HG03135 (cell line): ENCODE results near the gene HMG20A.
"Not testable (repeated sequence)": the region's sequence is repeated elsewhere in the genome, so short reads cannot be mapped to it uniquely, and the experiment has no call there.

Experiments
- ATAC-seq: cut with Tn5 transposase; IDR thresholded peaks from one replicate; pipeline ENCODE4 v1.9.1; 2021; ENCODE audit warnings: mild to moderate bottlenecking, moderate library complexity; ENCODE audit not compliant: unreplicated experiment

The HMG20A gene

DNA sequence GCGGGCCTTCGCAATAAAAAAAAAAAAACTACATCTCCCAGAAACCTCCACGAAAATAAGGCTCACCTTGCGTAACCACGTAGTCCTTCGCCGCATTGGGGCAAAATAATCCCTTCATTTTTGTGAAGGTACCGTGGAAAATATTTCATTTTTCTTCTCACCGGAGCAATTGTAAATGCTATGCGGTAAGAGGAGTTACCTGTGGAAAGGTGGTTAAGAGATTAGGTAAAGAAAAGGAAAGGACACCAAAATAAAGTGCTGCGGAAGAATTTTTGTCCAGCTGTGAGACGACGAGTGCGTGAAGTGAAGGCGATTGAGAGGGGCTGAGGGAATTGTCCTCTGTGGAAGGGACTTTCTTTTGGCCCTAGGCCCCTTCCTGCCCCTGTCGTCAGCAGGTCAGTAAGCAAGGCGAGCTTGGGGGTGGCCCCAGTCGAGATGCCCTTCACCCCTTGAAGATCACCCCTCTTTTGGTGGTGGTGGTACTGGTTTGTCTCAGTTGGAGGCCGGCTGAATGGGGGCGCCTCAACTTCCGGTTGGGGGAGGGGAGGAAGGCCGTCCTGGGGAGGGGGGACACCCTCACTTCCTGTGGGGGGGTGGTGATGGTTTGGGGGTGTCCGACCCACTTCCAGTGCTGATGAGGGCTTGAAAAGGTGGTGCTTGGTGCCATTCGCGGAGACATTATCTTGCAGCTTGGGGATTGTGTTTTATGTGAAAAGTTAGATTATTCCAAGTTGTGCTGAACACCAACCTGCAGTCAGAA is at the start of gene HMG20A:
TSS of gene HMG20A (plus strand) at position 279 of the 760 bp plus-strand sequence. CDS start 37,520 bp downstream, outside the sequence.
- ATAC-seq: peak; percentile 46

DNA sequence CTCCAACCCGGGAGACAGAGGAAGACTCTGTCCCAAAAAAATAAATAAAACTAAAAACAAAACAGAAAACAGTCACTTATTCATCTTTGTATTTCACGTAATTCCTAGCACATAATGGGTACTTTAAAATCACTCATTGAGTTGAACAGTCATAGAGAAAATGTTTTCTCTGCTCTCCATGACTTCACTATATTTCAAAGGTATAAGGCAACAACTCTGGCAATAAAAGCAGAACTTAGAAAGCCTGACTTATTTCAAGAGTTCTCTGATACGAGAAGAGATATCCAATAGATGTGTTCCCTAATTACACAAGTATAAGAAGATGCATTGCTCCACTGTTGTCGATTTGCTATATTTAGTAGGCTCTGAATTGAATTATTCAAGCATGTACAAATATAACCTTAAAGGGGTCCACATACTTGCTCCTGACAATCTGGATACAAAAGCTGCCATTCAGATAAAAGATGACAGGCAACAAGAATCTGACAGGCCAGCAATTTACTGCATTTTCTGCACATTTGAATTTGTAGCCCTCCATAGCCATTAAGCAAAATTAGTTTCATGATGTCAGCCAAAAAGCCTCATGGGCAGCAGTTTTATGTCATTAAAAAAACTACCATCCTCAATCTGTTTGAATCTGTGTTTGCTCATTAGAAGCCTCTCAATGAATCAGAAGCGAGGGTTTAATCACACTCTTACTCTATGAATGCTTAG is 48.7 kb upstream of the HMG20A start:
- no peak for ATAC-seq

DNA sequence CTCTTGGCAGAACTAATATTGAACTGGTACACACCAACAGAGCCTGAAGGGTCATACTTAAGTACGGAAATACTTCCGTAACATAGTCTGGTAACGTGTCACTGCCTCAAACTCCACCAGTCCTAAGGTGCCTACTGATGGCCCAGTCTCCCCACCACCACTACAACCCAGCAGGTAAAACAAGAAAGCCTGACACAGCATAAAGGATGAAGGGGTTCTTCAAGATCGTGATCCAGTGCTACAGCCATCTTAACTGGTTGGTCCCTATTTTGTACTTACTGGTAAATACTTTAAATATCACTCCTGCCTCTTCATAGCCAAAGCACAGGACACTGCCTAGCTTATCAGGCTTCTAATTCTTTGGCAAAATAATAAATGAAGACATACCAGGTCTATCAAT is 47.2 kb upstream of the HMG20A start:
- no peak for ATAC-seq

DNA sequence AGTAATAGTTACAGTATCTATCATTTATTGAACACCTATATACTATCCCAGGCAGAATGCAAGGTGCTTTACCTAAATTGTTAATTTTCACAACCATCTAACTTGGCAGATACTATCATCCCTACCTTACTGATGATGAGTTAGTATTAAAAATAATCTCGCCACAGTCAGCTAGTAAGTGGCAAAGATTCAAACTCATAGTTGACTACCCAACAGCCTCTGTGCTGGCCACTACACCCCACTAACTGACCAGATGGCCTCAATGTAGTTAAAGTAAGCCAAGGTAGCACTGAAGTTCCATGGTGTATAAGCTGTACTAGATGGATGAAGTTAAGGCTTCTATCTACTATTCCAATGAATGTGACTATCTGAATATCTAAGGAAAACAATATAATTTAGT is 45.6 kb upstream of the HMG20A start:
- ATAC-seq: no peak

DNA sequence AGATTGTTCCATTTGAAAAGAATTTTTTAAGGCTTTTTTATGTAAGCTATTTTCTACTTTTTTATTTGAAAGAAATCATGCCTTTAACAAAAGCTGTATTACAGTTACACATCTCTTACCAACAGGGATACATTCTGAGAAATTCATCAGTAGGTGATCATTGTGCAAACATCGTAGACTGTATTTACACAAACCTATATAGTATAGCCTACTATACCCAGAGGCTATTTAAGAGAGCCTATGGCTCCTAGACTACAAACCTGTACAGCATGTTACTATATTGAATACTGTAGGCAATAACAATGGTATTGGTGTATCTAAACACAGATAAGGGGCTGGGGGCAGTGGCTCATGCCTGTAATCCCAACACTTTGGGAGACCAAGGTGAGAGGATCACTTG is 43.9 kb upstream of the HMG20A start:
- no peak for ATAC-seq

DNA sequence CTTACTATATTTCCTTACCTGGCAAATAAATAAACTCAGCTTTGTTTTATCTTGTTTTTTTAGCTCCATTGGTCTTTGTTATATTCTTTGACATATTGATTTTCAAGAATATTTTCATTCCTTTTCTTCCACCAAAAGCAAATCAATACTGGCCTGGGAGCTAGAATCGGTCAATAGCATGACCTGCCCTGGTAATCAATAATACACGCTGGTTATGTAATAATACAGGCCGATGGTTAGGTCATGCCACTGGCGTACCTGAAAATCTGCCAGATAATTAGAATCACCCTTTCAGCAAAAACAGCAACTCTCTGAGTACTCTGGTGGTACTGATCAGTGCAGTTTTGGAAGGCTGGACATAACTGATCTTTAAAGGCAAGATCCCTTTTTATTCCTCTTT is 40.7 kb upstream of the HMG20A start:
- no peak for ATAC-seq

DNA sequence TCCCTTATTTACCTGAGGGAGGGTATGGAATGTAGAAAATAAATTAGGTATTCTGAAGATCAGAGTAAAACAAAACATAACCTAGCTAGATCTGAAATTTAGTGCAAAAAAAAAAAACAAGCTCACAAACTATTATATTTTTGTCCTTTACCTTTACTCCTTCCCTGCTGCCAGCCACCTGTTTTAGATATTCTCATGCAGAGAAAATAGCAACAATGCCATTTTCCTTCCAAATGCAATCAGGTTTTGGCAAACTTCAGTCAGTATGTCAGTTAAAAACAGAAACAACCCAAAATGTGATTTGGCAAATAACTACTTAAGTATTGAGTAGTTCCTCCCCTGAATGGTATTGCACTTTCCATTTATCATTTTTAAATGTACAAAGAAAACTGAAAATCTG is 36.6 kb upstream of the HMG20A start:
- ATAC-seq: no peak

DNA sequence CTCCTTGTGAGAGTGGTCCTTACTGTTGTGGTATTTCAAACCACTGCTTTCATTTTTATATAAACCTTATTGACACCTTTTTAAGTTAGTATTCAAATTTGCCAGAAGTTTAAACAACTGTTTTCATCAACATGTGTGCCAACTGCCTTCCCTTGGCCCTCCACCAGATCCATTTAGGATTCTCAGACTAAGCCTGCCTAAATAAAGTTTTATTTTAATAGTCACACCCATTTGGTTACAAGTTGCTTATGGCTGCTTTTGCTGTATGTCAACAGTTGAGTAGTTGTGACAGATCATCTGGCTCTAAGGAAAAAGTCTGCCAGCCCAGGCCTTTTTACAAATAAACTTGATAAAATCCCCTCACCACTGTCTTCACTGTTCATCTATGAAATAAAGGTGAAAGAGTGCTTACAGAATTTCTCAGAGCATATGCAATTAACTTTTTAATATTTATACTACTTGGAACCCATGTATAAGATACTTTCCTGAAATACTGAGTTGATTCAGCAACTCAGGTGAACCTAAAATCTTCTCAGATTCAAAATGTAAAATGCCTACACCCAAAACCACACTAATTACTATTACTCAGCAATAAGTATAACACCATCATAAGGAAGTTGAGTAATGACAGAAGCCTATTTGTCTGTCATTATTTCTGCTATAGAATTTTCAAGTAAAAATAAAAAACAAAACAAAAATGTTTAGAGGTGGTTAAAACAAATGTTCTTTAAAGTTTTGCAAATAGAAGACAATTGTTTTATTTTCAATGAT is 35.9 kb upstream of the HMG20A start:
- no peak for ATAC-seq

DNA sequence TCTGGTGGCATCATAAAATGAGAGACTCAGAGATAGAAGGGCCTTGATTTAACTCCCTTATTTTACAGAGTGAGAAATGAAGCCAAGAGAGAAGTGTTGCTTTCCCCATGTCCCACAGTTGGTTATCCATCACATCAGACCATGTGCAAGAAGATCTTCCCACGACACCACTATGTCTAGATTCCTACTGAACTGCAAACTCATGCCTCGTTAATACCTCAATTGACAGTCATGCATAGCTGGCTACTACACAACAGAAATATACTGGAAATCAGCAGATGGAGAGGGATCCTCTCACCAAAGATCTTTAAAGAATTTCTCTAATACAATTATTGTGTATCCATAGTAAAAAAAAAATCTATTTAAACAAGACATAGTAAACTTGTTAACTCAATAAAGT is 34.1 kb upstream of the HMG20A start:
- no peak for ATAC-seq

DNA sequence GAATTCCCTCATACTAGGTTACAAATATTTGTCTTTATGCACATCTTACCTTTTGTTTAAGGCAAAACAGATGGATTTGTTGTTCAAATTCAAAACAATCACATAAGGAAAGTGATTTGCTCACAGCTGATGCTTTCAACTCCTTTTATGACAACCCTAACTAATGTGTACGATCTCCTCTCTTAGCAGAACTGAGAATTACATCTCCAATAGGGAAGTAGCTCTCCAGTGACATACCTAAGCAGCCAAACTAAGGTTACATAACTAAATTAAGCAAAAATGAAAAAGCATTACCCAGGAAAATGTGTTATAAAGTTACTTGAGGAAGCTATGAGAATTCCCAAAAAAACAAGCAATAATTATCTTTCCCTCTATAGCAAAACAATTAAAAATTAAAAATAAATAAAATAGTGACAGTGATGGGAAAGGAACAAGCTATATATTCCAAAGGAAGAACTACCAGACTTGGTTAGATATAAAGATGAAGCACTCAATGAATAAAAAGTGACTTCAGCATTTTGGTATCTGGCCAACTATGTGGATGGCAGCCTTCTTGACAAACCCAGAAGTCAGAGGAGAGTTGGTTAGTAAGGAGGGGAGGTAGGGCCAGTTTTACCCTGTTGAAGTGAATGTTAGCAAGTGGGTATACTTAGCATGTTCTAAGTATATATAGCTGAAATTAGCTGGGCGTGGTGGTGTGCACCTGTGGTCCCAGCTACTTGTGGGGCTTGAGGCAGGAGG is 33.2 kb upstream of the HMG20A start:
- ATAC-seq: no peak

DNA sequence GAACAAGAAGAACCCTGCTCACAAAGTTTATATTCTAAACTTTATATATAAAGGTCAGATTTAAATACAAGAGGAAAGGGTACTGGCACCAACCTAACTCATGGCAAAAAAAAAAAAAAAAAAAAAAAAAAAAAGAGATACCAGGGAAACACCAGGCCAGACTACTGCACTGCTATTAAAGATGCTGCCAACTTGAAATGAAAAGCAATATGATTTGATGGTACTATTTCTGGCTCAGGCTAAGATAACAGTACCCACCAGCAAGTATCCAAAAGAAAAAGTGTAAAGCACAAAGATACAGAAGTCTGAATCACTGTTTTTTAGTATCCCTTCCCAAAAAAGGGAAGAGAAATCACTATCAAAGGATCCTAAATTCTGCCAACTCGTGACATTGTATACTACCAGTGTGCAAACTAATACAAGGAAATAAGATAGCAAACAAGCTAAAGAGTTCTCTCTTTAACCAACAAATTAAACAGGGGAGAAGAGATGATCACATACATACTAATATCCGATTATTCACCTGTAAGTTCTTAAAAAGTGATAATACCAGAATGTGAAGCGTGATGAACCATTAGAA is 29.2 kb upstream of the HMG20A start:
- no peak for ATAC-seq

DNA sequence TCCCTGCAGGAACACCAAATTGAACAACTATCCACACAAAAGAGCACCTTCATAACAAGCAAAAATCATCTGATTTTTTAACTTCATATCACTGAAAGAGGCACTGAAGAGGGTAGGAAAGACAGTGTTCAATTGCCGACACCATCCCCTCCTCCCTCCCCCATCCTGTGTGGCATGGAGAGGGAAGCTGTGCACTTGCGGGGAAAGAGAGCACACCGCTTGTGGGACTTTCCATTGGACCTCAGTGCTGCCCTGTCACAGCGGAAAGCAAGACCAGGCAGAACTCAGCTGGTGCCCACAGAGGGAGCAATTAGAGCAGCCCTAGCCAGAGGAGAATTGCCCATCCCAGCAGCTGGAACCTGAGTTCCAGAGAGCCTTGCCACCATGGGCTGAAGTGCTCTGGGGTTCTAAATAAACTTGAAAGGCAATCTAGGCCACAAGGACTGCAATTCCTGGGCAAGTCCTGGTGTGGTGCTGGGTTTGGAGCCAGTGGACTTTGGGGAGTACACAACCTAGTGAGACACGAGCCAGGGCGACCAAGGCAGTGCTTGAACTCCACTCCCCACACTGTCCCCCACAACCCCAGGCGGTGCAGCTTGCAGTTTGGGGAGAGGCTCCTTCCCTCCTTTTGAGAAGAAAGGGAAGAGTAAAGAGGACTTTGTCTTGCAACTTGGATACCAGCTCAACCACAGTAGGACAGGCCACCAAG is 27.8 kb upstream of the HMG20A start:
- no peak for ATAC-seq

DNA sequence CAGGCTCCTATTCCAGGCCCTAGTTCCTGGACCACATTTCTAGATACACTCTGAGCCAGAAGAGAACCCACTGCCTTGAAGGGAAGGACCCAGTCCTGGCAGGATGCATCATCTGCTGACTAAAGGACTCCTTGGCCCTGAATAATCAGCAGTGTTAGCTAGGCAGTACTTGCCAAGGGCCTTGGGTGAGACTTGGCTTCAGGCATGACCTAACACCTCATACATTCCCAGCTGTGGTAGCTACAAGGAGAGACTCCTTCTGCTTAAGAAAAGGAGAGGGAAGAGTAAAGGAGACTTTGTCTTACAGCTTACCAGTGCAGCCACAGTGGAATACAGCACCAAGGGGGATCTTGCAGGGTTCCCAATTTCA is 27.2 kb upstream of the HMG20A start:
- ATAC-seq: no peak

DNA sequence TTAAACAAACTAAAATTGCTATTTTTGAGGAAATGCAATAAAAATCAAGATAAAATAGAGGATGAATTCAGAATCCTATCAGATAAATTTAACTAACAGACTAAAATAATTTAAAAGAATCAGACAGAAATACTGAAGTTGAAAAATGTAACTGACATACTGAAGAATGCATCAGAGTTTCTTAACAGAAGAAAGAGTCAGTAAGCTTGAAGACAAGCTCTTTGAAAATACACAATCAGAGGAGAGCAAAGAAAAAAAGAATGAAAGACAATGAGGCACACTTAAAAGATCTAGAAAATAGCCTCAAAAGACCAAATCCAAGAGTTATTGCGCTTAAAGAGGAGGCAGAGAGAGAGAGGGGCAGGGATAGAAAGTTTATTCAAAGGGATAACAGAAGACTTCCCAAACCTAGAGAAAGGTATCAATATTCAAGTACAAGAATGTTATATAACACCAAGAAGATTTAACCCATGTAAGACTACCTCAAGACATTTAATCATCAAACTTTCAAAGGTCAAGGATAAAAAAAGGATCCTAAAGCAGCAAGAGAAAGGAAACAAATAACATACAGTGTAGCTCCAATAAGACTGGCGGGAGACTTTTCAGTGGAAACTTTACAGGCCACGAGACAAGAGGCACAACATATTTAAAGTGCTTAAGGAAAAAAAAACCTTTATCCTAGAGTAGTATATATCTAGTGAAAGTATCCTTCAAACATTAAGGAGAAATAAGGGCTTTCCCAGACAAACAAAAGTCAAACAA is 25.5 kb upstream of the HMG20A start:
- ATAC-seq: no peak

DNA sequence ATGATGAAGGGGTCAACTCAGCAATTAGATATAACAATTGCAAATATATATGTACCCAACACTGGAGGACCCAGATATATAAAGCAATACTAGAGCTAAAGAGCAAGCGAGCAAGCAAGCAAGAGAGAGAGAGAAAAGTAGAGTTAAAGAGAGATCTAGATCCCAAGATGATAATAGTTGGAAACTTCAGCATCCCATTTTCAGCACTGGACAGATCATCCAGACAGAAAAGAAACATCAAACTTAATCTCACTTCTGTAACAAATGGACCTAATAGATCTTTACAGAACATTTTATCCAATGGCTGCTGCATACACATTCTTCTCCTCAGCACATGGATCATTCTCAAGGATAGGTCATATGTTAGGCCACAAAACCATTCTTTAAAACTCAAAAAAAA is 24.0 kb upstream of the HMG20A start:
- ATAC-seq: no peak

DNA sequence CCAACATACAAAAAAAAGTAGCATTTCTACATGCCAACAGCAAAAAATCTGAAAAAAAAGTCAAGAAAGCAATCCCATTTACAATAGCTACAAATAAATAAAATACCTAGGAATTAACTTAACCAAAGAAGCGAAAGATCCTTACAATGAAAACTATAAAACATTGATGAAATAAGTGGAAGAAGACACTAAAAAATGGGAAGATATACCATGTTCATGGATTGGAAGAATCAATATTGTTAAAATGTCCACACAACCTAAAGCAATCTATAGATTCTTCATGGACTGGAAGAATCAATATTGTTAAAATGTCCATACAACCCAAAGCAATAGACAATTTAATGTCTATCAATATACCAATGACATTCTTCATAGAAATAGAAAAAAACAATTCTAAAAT is 21.8 kb upstream of the HMG20A start:
- no peak for ATAC-seq

DNA sequence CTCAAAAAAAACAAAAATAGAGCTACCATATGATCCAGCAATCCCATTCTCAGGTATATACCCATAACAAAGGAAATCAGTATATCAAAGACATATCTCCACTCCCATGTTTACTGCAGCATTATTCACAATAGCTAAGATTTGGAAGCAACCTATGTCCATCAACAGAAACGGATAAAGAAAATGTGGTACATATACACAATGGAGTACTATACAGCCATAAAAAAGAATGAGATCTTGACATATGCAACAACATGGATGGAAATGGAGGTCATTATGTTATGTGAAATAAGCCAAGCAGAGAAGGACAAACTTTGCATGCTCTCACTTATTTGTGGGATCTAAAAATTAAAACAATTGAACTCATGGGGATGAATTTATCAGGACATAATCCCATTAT is 20.4 kb upstream of the HMG20A start:
- ATAC-seq: no peak

DNA sequence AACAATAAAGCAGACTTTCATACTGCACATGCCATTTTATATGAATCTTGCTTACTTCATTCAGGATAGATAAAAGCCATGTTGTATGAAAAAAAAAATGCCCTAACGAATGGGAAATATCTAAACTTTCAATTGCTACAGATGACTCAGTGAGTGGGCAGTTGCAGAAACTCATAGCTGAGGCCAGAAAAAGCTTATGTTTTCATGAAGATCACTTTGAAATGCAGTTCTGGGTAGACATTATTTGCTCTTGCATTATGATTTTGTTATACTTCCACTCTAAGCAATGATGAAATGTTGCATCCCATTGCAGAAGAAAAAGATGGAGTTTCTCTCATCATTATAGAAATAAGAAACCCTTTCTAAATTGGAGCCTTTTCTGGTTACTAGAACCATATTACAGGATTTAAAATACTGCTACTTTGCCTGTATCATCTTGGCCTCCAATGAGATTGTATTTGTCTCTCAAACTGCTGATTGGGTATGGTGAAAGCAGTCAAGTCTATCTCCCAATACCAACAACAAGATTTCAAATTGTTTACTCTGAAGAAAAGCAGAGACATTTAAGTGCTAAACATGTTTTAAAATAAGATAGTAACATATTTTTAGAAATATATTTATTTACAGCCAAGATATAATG is 17.8 kb upstream of the HMG20A start:
- ATAC-seq: no peak

DNA sequence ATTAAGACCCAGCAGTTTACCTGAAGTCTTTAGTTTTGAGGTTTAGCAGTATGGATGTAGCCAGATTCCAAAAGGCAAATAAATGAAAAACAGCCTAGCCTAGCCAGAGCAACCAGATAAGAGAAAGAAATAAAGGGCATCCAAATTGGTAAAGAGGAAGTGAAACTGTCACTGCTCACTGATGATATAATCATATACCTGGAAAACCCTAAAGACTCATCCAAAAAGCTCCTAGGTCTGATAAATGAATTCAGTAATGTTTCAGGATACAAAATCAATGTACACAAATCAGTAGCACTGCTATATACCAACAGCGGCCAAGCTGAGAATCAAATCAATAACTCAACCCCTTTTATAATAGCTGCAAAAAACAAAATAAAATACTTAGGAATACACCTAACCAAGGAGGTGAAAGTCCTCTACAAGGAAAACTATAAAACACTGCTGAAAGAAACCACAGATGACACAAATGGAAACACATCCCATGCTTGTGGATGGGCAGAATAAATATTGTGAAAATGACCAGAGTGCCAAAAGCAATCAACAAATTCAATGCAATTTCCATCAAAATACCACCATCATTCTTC is 14.4 kb upstream of the HMG20A start:
- ATAC-seq: not testable (repeated sequence)
